Lower leg skin (tissue), 3 donors: ENCODE measurements around the gene AGTR1.

Experiments used
- POLR2A ChIP-seq, 2 donors: fragments of 450-650 bp; IDR thresholded peaks; one replicate each; pipeline ENCODE4 v1.6.1; 2016 to 2017; ENCODE audit warnings: antibody characterized with exemption in 2 of 2, mild to moderate bottlenecking in 1 of 2, moderate library complexity in 1 of 2
- TF ChIP-seq, protein P1 (sequence below), 3 donors: fragments of 450-650 bp; IDR thresholded peaks; one replicate each; pipeline ENCODE4 v1.5.1; 2016; ENCODE audit warnings: antibody characterized with exemption in 3 of 3, mild to moderate bottlenecking in 3 of 3, moderate library complexity in 2 of 3

DNA sequence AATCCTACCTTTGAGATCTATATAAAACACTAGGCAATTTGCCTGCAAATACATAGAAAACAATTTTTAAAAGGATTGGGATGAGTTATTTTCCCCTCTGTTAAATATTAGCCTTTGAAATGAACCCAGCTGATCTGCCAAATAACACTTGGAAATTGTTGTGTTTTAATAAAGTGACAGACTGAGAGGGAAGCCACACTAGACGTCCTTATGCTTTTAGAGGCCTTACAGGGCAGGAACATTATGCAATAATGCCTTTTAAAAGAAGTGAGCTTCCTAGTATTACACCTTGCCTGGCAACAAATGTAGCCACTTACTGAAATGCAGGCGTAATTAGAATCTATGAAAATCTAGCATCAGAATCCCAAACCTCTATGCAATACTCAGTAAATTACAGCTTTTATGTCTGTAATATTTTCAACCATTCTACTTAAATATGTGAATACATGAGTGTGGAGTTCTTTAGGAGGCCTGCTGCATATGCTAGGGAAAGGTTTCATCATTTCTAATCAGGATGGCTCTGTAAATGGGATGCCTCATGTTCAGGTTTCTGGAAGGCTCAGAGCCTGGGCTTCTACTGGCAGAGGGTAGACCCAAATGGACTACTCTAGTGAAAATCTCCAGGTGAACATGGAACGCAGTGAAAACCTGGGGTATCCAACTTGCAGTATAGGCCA is 20.3 kb downstream of the AGTR1 start:
- TF ChIP-seq, protein P1, sequence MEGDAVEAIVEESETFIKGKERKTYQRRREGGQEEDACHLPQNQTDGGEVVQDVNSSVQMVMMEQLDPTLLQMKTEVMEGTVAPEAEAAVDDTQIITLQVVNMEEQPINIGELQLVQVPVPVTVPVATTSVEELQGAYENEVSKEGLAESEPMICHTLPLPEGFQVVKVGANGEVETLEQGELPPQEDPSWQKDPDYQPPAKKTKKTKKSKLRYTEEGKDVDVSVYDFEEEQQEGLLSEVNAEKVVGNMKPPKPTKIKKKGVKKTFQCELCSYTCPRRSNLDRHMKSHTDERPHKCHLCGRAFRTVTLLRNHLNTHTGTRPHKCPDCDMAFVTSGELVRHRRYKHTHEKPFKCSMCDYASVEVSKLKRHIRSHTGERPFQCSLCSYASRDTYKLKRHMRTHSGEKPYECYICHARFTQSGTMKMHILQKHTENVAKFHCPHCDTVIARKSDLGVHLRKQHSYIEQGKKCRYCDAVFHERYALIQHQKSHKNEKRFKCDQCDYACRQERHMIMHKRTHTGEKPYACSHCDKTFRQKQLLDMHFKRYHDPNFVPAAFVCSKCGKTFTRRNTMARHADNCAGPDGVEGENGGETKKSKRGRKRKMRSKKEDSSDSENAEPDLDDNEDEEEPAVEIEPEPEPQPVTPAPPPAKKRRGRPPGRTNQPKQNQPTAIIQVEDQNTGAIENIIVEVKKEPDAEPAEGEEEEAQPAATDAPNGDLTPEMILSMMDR (IDR thresholded peaks at IDR 0.05), result no peak
- TF ChIP-seq POLR2A (IDR thresholded peaks at IDR 0.05), result no peak
